GM18519 (cell line): ENCODE measurements around the gene MEOX1.
"Not testable (repeated sequence)": the region's sequence is repeated elsewhere in the genome, so short reads cannot be mapped to it uniquely, and the experiment has no call there.

Experiments
- ATAC-seq: cut with Tn5 transposase; IDR thresholded peaks from one replicate; pipeline ENCODE4 v1.9.1; 2021; ENCODE audit warnings: mild to moderate bottlenecking, moderate library complexity; ENCODE audit not compliant: unreplicated experiment, low FRiP score

MEOX1 gene

GRCh38 chr17:43620581-43620980, 41.1 kb downstream of the MEOX1 start:
- no peak for ATAC-seq

GRCh38 chr17:43620147-43620546, 41.6 kb downstream of the MEOX1 start:
- ATAC-seq, result no peak

- ATAC-seq, result no peak
Observed at GRCh38 chr17:43619705-43620104, 42.0 kb downstream of the MEOX1 start.

- ATAC-seq, result no peak
Observed at GRCh38 chr17:43618276-43618675, 43.4 kb downstream of the MEOX1 start.

GRCh38 chr17:43616852-43617251, 44.9 kb downstream of the MEOX1 start:
- no peak for ATAC-seq

GRCh38 chr17:43616421-43616820, 45.3 kb downstream of the MEOX1 start:
- ATAC-seq, result no peak

- ATAC-seq, result no peak
Observed at GRCh38 chr17:43616029-43616351, 45.7 kb downstream of the MEOX1 start.

GRCh38 chr17:43615330-43616028, 46.2 kb downstream of the MEOX1 start:
- ATAC-seq, result no peak

- ATAC-seq, result no peak
Observed at GRCh38 chr17:43614561-43614960, 47.2 kb downstream of the MEOX1 start.

- ATAC-seq, result no peak
Observed at GRCh38 chr17:43613917-43614316, 47.8 kb downstream of the MEOX1 start.

- ATAC-seq, result no peak
Observed at GRCh38 chr17:43612515-43612914, 49.2 kb downstream of the MEOX1 start.

GRCh38 chr17:43611230-43611969, 50.3 kb downstream of the MEOX1 start:
- no peak for ATAC-seq

GRCh38 chr17:43609613-43610385, 51.9 kb downstream of the MEOX1 start:
- ATAC-seq, result no peak

- no peak for ATAC-seq
Observed at GRCh38 chr17:43608313-43608712, 53.4 kb downstream of the MEOX1 start.

GRCh38 chr17:43604549-43604948, 57.2 kb downstream of the MEOX1 start:
- no peak for ATAC-seq

GRCh38 chr17:43603321-43603720, 58.4 kb downstream of the MEOX1 start:
- no peak for ATAC-seq

GRCh38 chr17:43602556-43602955, 59.2 kb downstream of the MEOX1 start:
- not testable (repeated sequence) for ATAC-seq

- ATAC-seq, result no peak
Observed at GRCh38 chr17:43601280-43602039, 60.3 kb downstream of the MEOX1 start.

- ATAC-seq, result no peak
Observed at GRCh38 chr17:43599835-43600234, 61.9 kb downstream of the MEOX1 start.

- ATAC-seq, result no peak
Observed at GRCh38 chr17:43599046-43599395, 62.7 kb downstream of the MEOX1 start.
